Pulmonary artery endothelial cell (primary cell): ENCODE data around the gene SPINK14. TPM values are rescaled to one million over a fixed set of nuclear protein-coding genes. Genes with fewer than 3 reads are reported as not detected.

Experiments used
- DNase-seq: peaks from one replicate; pipeline ENCODE4 v3.0.0-alpha.2; 2011; ENCODE audit warnings: low read depth, low spot score
- total RNA-seq: library from RNA; depleted of rRNA; stranded (reverse); fragments of >200 nt; gene quantifications from 2 replicates; pipeline ENCODE4 v1.2.3, GENCODE V29; 2014

The SPINK14 gene
- total RNA-seq, 1 donor from 2014 or later = not detected

DNA sequence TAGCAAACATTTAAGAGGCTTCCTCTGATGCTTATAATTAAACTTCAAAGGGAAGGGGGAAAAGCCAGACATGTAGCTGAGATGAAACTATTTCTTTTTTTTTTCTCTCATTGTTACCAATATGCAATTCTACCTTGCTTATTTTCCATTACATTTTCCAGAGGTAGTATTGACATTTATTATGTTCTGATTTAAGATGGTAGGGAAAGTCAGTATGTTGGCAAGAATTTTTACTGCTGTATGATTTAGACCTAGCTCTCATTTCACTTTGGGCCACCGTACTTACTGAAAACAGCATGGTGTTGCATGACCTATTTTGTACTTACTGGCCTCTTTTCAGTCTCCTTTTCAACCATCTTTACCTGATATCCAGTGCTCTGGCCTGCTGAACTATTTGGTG, 24.9 kb downstream of the SPINK14 start:
- no peak for DNase-seq

DNA sequence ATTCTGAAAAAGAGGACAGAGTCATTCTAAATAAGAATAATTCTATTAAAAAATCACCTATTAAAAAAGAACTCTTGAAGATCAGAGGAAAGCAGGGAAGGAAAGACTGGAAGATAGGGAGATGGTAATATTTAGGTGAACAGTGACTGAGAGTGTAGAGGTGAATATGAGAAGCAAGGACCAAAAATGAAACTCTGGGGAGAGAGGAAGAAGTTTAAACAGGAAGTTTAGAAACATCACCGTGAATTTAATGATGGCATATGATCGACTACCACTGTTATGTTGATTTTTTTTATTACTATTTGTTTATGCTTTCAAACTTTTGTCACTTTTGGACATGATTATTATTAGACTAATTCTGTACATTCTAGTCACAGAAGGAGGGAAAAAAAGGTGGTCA, 32.8 kb downstream of the SPINK14 start:
- DNase-seq = no peak

DNA sequence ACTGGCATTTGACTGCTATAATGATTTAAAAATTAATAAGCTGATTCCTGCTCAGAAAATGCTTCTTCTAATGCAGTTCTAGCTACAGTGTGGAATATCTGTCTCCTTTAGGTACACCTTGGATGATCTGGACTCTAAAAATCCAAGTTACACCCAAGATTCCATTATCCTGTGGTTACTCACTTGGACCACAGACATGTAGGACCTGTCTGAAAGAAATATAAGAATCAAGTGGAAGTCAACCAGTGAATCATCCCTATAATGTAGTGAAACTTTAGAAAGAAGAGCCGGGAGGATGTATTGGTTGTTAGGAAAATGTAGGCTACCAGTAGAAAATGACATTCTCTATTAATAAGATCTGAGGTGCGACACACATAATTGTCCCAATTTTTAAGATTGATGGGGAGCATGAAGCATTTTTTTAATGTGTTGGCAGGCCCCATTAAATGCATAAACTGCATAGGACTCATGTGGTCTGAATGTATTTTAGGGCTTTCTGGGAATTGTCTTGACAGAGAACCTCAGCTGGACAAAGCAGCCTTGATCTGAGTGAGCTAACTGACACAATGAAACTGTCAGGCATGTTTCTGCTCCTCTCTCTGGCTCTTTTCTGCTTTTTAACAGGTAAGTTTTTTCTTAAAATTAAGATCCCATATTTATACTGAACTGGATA, 34.3 kb downstream of the SPINK14 start, which contains the start of gene SPINK6:
TSS of gene SPINK6 (plus strand) at position 512 of the 673 bp plus-strand sequence. CDS start at position 567, 55 bp downstream.
- DNase-seq = no peak

DNA sequence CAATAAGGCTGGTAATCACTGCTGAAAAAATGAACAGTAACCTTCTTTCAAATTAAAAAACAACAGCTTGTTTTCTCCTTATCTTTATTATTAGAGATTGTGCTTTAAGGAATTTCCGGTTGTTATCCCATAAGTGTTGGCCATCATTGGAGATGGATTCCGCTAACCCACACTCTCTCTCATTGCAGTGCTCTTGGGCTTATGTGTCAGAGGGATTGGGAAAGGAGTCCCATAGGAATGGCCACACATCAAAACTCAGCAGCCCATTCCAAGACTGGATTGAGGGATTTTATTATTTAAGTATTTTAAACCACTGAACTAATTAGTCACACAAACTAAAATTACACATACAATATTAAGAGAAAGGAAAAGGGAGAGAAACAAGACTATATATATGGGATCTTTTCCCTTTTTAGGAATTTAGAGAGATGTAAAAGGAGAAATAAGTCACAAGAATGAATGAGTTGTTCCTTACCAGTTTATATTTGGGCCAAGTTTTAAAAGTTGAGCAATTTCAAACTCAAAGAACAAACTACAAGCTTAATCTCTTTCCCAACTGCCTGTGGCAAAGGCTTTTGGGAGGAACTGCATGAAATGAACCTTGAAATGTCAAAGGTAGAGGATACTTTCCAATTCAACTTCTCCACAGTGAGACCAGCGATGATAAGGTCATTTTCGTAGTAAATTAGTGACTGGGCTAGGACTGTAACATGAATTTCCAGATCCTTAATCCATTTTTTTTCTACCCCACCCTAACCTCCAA, 36.9 kb downstream of the SPINK14 start:
- no peak for DNase-seq

DNA sequence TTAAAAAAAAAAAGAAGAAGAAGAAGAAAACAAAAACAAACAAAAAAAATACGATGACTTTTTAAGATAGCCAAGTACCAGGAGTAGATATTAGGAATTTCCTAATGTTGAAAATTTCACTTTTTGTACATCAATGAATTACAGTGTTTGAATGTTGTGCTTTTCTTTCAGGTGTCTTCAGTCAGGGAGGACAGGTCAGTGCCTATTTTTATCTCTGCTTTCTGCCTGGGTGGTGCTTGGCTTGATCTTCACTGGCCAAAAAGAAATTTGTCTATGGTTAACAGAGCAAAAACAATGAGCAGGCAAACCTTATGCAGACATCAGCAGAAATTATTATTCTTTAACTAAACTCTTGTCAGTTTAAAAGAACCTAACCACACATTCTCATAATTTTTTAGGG, 37.5 kb downstream of the SPINK14 start:
- no peak for DNase-seq

DNA sequence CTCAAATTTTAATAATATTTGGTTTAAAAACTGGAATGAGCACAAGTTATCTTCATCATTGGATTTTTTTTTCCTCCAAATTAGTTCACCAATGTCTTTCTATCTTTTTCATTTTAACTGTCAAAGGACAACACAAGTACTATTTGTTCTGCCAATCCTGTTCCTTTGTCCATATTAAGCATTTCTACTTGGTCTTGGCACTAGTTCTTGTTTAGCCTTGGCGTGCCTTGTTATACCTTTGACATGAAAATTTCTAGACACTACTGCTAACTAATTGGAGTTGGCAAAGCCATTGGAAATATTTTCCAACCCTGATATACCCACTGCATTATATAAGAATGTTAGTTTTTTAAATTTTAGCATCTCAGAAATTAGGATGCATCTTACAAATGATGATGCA, 38.3 kb downstream of the SPINK14 start:
- DNase-seq = no peak

DNA sequence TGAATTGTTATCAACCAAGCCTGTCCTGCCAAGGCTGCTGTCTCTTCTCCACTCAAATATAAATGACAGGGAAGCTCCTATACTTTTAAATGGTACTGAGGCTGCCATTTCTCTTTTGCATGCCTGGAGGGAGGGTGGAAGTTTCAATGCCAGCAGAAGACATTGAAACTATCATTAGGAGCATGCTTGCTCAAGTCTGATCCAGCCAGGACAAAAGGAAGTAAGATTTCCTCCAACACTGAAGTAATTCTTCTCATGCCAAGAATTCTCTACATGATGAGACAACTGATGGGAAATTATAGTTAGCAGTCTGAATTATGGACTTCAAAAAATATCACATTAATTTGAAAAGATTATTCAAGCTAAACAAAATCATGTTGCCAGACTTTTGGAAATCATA, 39.9 kb downstream of the SPINK14 start:
- DNase-seq = no peak

DNA sequence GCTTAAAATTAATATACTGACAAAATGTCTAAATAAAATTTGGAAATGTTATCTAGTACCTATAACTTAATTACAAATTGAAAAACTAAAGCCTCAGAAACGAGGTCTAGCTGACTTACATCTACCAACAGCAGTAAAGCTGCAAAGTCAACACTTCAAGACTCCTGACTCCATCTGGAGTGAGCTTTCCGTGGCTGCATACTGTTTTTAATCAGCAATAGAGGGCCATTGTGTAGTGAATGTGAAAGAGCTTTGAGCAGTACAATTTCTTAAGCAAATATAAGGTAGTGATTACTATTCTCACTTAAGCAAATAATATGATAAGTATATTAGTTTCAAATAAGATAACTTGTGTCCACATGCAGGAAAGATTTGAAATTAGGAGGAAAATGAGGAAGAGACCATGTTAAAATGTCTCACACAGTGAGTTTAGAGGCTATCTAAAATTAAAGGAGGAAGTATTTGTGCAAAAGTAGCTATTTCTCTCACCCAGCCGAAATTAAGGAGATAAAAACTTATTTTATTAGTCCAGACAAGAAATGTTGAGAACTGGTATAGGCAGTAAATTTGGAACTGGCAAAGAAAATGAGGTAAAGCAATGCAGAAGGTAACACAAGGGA, 40.9 kb downstream of the SPINK14 start:
- DNase-seq = no peak

DNA sequence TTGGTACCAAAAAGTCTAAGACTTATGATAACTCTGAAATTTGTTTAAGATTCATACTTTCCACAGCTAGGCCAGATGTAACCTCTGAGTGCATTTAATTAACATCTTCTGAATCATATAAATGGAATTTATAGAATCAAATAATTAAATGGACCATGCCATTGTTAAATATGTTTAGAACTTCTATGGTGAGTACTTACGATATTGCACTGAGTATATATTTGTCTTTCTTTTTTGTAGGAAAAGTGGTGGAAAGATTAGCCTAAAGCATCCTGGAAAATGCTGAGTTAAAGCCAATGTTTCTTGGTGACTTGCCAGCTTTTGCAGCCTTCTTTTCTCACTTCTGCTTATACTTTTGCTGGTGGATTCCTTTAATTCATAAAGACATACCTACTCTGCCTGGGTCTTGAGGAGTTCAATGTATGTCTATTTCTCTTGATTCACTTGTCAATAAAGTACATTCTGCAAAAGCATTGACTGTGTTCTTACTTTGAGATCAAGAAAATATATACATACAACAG, 46.4 kb downstream of the SPINK14 start:
- no peak for DNase-seq

DNA sequence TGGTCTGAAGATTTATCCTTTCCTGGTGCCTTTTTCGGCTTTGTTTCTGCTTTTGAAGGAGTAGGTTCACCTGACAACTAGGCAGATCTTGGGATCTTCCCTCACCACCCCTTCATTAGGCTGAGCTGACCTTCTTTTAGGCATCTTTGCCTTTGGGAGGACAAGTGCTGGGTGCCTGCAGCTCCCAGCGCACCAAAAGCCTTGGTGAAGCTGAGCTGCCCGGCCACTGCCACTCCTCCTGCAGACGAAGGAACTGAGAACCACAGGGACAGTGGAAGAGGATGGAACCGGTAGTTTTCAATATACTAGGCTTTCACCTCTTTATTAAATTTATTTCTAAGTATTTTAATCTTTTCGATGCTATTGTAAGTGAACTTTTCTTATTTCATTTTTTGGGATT, 53.2 kb downstream of the SPINK14 start:
- DNase-seq = no peak

DNA sequence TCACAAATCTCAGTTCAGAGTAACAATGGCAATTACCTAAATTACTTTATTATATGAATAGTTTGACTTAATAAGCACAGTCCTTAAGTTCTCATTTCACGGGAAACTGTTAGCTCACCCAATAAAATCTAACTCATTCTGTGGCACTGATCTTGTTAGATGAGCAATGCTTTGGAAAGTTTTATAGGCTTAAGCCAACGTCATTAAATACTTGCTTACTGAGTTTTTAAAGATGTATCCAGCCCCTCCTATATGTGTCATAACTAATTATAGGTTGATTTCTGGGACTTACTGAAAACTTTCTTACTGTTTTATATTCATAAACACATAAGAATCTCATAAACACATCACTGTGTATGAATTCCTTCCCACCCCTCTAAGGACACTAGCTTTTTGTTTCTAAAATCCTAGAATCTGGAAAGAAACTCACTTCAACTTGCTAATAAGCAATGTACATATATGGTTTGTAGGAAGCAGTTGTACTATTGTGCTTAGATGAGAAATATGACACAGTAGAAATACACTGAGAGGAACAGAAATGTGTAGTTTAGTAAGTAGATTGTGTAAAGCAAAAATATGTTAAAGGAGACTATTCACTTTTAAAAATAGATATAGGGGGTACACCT, 55.9 kb downstream of the SPINK14 start:
- no peak for DNase-seq

Other genes with a start within 250 kb of the SPINK14 start
- 0.26 TPM in 1 of 2 replicates, not detected in the other for gene SPINK5, start 104.6 kb upstream of the SPINK14 start, total RNA-seq
- not detected in 2 replicates for gene SPINK6, start 34.5 kb downstream of the SPINK14 start, total RNA-seq
- not detected in 2 replicates for gene MARCOL, start 70.0 kb downstream of the SPINK14 start, total RNA-seq
- not detected in 2 replicates for gene SPINK13, start 100.2 kb downstream of the SPINK14 start, total RNA-seq
- gene SPINK7, start 143.9 kb downstream of the SPINK14 start, total RNA-seq = not detected in 2 replicates
- not detected in 2 replicates for gene SPINK9, start 167.0 kb downstream of the SPINK14 start, total RNA-seq
- 62.8 and 79.4 TPM in 2 replicates for gene FBXO38, start 215.4 kb downstream of the SPINK14 start, total RNA-seq